Keratinocyte (primary cell): ENCODE results near the gene LRRC27. TPM values are rescaled to one million over a fixed set of nuclear protein-coding genes. Genes with fewer than 3 reads are reported as not detected.

Experiments
- DNase-seq: peaks from one replicate; pipeline ENCODE4 v3.0.0-alpha.2; 2011; ENCODE audit warnings: low read depth, missing footprints, low spot score
- FAIRE-seq: peaks from 2 replicates; lab custom pipeline; 2011; peaks lifted over from hg19 to GRCh38; lab: Jason Lieb, UNC
- H2AFZ ChIP-seq: 2 replicates; pipeline ENCODE4 v1.6.0; 2012; ENCODE audit warnings: low read length, control low read depth, inconsistent platforms; ENCODE audit not compliant: control insufficient read depth
- H3K27ac ChIP-seq: 2 replicates; pipeline ENCODE4 v1.5.1; 2011; ENCODE audit warnings: low read length; ENCODE audit not compliant: control insufficient read depth, insufficient read depth
- H3K27me3 ChIP-seq: 3 replicates; pipeline ENCODE4 v1.6.0; 2011; ENCODE audit warnings: low read length; ENCODE audit not compliant: control insufficient read depth, insufficient read depth; ENCODE audit errors: extremely low read depth
- H3K36me3 ChIP-seq, 2 experiments: 2 replicates in 1 of 2; 3 replicates in 1 of 2; pipeline ENCODE4 v1.5.1; 2011; ENCODE audit warnings: low read length in 2 of 2, mild to moderate bottlenecking in 1 of 2; ENCODE audit not compliant: control insufficient read depth in 2 of 2, insufficient read depth in 2 of 2; ENCODE audit errors: extremely low read depth in 1 of 2
- H3K4me1 ChIP-seq: 3 replicates; pipeline ENCODE4 v1.5.1; 2011; ENCODE audit warnings: low read length; ENCODE audit not compliant: control insufficient read depth, insufficient read depth; ENCODE audit errors: extremely low read depth
- H3K4me2 ChIP-seq: 3 replicates; pipeline ENCODE4 v1.6.0; 2011; ENCODE audit warnings: low read depth, low read length; ENCODE audit not compliant: control insufficient read depth, insufficient read depth; ENCODE audit errors: extremely low read depth
- H3K4me3 ChIP-seq, 3 experiments: fragments of 200-600 bp in 1 of 3; sonication (generic) in 1 of 3; 2 replicates in 2 of 3; 3 replicates in 1 of 3; pipeline ENCODE4 v1.5.1; 2011 to 2016; ENCODE audit warnings: low read length in 3 of 3, mild to moderate bottlenecking in 3 of 3, control low read depth in 2 of 3, inconsistent platforms in 1 of 3, low read depth in 1 of 3, mixed read lengths in 1 of 3, mixed run types in 1 of 3, moderate library complexity in 1 of 3; ENCODE audit not compliant: control insufficient read depth in 2 of 3, insufficient read depth in 2 of 3; ENCODE audit errors: extremely low read depth in 1 of 3
- H3K79me2 ChIP-seq: 2 replicates; pipeline ENCODE4 v1.6.0; 2012; ENCODE audit warnings: low read length; ENCODE audit not compliant: control insufficient read depth, insufficient read depth
- H3K9ac ChIP-seq: 3 replicates; pipeline ENCODE4 v1.6.0; 2011; ENCODE audit warnings: low read length; ENCODE audit not compliant: control insufficient read depth, insufficient read depth; ENCODE audit errors: extremely low read depth
- H3K9me1 ChIP-seq: 3 replicates; pipeline ENCODE4 v1.6.0; 2011; ENCODE audit warnings: low read length; ENCODE audit not compliant: control insufficient read depth, insufficient read depth; ENCODE audit errors: extremely low read depth
- H3K9me3 ChIP-seq: 2 replicates; pipeline ENCODE4 v1.5.1; 2012; ENCODE audit warnings: low read depth, low read length; ENCODE audit not compliant: control insufficient read depth
- H4K20me1 ChIP-seq: 3 replicates; pipeline ENCODE4 v1.6.0; 2011; ENCODE audit warnings: low read length; ENCODE audit not compliant: control insufficient read depth, insufficient read depth; ENCODE audit errors: extremely low read depth
- EZH2 ChIP-seq: IDR thresholded peaks from one replicate; pipeline ENCODE4 v1.6.1; 2012; ENCODE audit warnings: inconsistent platforms, mild to moderate bottlenecking, low read length, moderate library complexity
- dilution Hi-C: fragments of 300-500 bp; cut with MboI; formaldehyde crosslinking; loops from one replicate; pipeline ENCODE4 v1.7.0; 2020; ENCODE audit warnings: low sequenced_read_pairs; ENCODE audit not compliant: extremely low pct_ligation_motif_present
- polyA plus RNA-seq, 5 experiments: library from polyadenylated mRNA; depleted of rRNA in 3 of 5; stranded (reverse) in 3 of 5; stranded (forward) in 1 of 5; unstranded in 1 of 5; fragments of >200 nt; gene quantifications; 1 replicate in 1 of 5; 2 replicates in 3 of 5; 3 replicates in 1 of 5; pipeline versions ENCODE4 v1.2.1 to v1.2.3, GENCODE V29; 2011 to 2012; ENCODE audit warnings: missing spikeins in 2 of 5, low read depth in 1 of 5, low replicate concordance in 1 of 5
- TF ChIP-seq, protein P1 (sequence below), 3 experiments: IDR thresholded peaks in 1 of 3; conservative IDR thresholded peaks in 1 of 3; optimal IDR thresholded peaks in 1 of 3; 2 replicates in 2 of 3; 3 replicates in 1 of 3; pipeline versions ENCODE3 to v1.5.1; 2011; ENCODE audit warnings: low read length in 3 of 3, mild to moderate bottlenecking in 3 of 3, moderate library complexity in 2 of 3, control low read depth in 1 of 3, inconsistent platforms in 1 of 3; ENCODE audit not compliant: insufficient read depth in 2 of 3; ENCODE audit errors: extremely low read depth in 1 of 3

Gene LRRC27
- polyA plus RNA-seq, 1 donor (not counting 4 experiments of a cell fraction or from before 2014, with no cell fraction given), result 3.0 TPM

- H3K4me3 ChIP-seq, result no peak overlapping the region
- no peak overlapping the region for H2AFZ ChIP-seq
- dilution Hi-C loops, result no loop called here
- TF ChIP-seq EZH2, result no peak
- TF ChIP-seq, protein P1, sequence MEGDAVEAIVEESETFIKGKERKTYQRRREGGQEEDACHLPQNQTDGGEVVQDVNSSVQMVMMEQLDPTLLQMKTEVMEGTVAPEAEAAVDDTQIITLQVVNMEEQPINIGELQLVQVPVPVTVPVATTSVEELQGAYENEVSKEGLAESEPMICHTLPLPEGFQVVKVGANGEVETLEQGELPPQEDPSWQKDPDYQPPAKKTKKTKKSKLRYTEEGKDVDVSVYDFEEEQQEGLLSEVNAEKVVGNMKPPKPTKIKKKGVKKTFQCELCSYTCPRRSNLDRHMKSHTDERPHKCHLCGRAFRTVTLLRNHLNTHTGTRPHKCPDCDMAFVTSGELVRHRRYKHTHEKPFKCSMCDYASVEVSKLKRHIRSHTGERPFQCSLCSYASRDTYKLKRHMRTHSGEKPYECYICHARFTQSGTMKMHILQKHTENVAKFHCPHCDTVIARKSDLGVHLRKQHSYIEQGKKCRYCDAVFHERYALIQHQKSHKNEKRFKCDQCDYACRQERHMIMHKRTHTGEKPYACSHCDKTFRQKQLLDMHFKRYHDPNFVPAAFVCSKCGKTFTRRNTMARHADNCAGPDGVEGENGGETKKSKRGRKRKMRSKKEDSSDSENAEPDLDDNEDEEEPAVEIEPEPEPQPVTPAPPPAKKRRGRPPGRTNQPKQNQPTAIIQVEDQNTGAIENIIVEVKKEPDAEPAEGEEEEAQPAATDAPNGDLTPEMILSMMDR (optimal IDR thresholded peaks at IDR 0.05 in 1 of 3, IDR thresholded peaks at IDR 0.05 in 1 of 3, conservative IDR thresholded peaks at IDR 0.05 in 1 of 3; ENCODE audit: extremely low read depth in 1 of 3, insufficient read depth in 2 of 3, low read length in 3 of 3), result no peak
- peaks cover 28% of the 10 kb centered on the region for H3K27me3 ChIP-seq
- H3K4me1 ChIP-seq, result no peaks in the 10 kb centered on the region
- H3K9ac ChIP-seq, result no peak overlapping the region
- DNase-seq, result no peak
- H4K20me1 ChIP-seq, result no peaks in the 10 kb centered on the region
- no peak for FAIRE-seq
- H3K79me2 ChIP-seq, result no peaks in the 10 kb centered on the region
- no peak overlapping the region for H3K4me2 ChIP-seq
- H3K9me3 ChIP-seq, result peaks cover 2% of the 10 kb centered on the region
- H3K27ac ChIP-seq, result no peak overlapping the region
- no peaks in the 10 kb centered on the region for H3K36me3 ChIP-seq
- H3K9me1 ChIP-seq, result no peaks in the 10 kb centered on the region
Observed at GRCh38 chr10:132313305-132313704, 18.7 kb upstream of the LRRC27 start.

DNA sequence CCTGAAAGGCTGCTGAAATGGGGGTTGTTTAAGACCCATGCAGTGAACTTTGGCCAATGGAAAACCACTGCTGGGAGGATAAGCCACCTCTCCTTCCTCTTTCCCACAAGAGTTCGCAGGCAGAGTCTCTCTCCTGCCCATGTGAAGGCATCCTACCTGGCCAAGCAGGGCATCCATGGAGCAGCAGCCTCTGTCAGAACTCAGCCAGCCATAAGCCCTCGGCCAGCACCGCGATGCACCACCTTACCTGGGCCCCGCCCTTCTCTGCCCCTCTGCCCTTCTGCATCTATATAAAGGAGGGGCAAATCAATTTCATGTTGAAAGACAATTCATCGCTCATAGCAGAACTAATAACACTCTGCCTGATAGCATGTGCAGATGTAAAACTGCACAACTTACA, 18.1 kb upstream of the LRRC27 start:
- H3K36me3 ChIP-seq, result no peaks in the 10 kb centered on the region
- FAIRE-seq, result no peak

More for the DNA sequence above, 18.1 kb upstream of the LRRC27 start:
- no peak overlapping the region for H3K4me2 ChIP-seq
- H3K27ac ChIP-seq, result no peak overlapping the region
- TF ChIP-seq, protein P1 (optimal IDR thresholded peaks at IDR 0.05 in 1 of 3, IDR thresholded peaks at IDR 0.05 in 1 of 3, conservative IDR thresholded peaks at IDR 0.05 in 1 of 3; ENCODE audit: extremely low read depth in 1 of 3, insufficient read depth in 2 of 3, low read length in 3 of 3), result no peak
- no peak for TF ChIP-seq EZH2
- H3K4me1 ChIP-seq, result no peaks in the 10 kb centered on the region
- peaks cover 2% of the 10 kb centered on the region for H3K9me3 ChIP-seq
- H3K9ac ChIP-seq, result no peak overlapping the region
- dilution Hi-C loops, result no loop called here
- H4K20me1 ChIP-seq, result no peaks in the 10 kb centered on the region
- no peaks in the 10 kb centered on the region for H3K79me2 ChIP-seq
- H3K27me3 ChIP-seq, result peaks cover 25% of the 10 kb centered on the region
- H3K9me1 ChIP-seq, result no peaks in the 10 kb centered on the region
- no peak overlapping the region for H2AFZ ChIP-seq
- no peak overlapping the region for H3K4me3 ChIP-seq
- no peak for DNase-seq
